GM19468 (cell line): ENCODE data around the gene ELOB.

Experiments
- ATAC-seq: cut with Tn5 transposase; IDR thresholded peaks from one replicate; pipeline ENCODE4 v1.9.1; 2021; ENCODE audit warnings: mild to moderate bottlenecking, moderate library complexity, moderate number of reproducible peaks; ENCODE audit not compliant: unreplicated experiment; ENCODE audit errors: extremely low read depth

ELOB gene

GRCh38 chr16:2751577-2752034 is 25.5 kb downstream of the ELOB start:
- ATAC-seq = no peak

- no peak for ATAC-seq
These were observed 27.1 kb downstream of the ELOB start for GRCh38 chr16:2749936-2750335.

GRCh38 chr16:2749476-2749875 is 27.6 kb downstream of the ELOB start:
- ATAC-seq = no peak

- no peak for ATAC-seq
These were observed 28.2 kb downstream of the ELOB start for GRCh38 chr16:2748757-2749455.

GRCh38 chr16:2745961-2746360 is 31.1 kb downstream of the ELOB start:
- no peak for ATAC-seq

- no peak for ATAC-seq
These were observed 31.8 kb downstream of the ELOB start for GRCh38 chr16:2745116-2745890.

- ATAC-seq = no peak
These were observed 32.4 kb downstream of the ELOB start for GRCh38 chr16:2744711-2745110.

- no peak for ATAC-seq
These were observed 33.9 kb downstream of the ELOB start for GRCh38 chr16:2743007-2743810.

GRCh38 chr16:2742323-2743006 is 34.6 kb downstream of the ELOB start:
- no peak for ATAC-seq

GRCh38 chr16:2741168-2741567 is 35.9 kb downstream of the ELOB start:
- ATAC-seq = no peak

GRCh38 chr16:2740476-2740875 is 36.6 kb downstream of the ELOB start:
- no peak for ATAC-seq

GRCh38 chr16:2739625-2740430 is 37.3 kb downstream of the ELOB start:
- ATAC-seq = no peak

GRCh38 chr16:2738615-2739014 is 38.5 kb downstream of the ELOB start:
- no peak for ATAC-seq

GRCh38 chr16:2737895-2738418 is 39.1 kb downstream of the ELOB start:
- ATAC-seq = no peak

GRCh38 chr16:2737238-2737605 is 39.9 kb downstream of the ELOB start:
- ATAC-seq = no peak

- ATAC-seq = no peak
These were observed 40.4 kb downstream of the ELOB start for GRCh38 chr16:2736476-2737237.

GRCh38 chr16:2734844-2735515 is 42.1 kb downstream of the ELOB start:
- no peak for ATAC-seq

- ATAC-seq = no peak
These were observed 49.0 kb downstream of the ELOB start for GRCh38 chr16:2728034-2728433.
